Esophagus muscularis mucosa (tissue), 4 donors: Measurements from ENCODE around the gene MCUB. TPM values are rescaled to one million over a fixed set of nuclear protein-coding genes. Genes with fewer than 3 reads are reported as not detected.

Experiments used
- DNase-seq: peaks from one replicate; pipeline ENCODE4 v3.0.0-alpha.2; 2017; ENCODE audit errors: extremely low spot score
- H3K27ac ChIP-seq, 4 donors: fragments of 200-600 bp; sonication (generic); replicated peaks in 1 of 4; 1 replicate in 3 of 4; 2 replicates in 1 of 4; pipeline ENCODE4 v1.5.1; 2016 to 2019; ENCODE audit warnings: mild to moderate bottlenecking in 1 of 4
- H3K27me3 ChIP-seq, 4 donors: fragments of 200-600 bp; sonication (generic); one replicate each; pipeline versions ENCODE4 v1.5.1 to v1.6.0; 2016 to 2019
- H3K36me3 ChIP-seq, 4 donors: fragments of 200-600 bp; sonication (generic); one replicate each; pipeline ENCODE4 v1.5.1; 2016 to 2019
- H3K4me1 ChIP-seq, 4 donors: fragments of 200-600 bp; sonication (generic); one replicate each; pipeline ENCODE4 v1.5.1; 2016 to 2019
- H3K4me3 ChIP-seq, 4 donors: fragments of 200-600 bp; sonication (generic); 1 replicate in 2 of 4; 2 replicates in 2 of 4; pipeline ENCODE4 v1.5.1; 2016 to 2019; ENCODE audit warnings: mild to moderate bottlenecking in 4 of 4, moderate library complexity in 1 of 4
- H3K9me3 ChIP-seq, 4 donors: fragments of 200-600 bp; sonication (generic); 1 replicate in 3 of 4; 2 replicates in 1 of 4; pipeline ENCODE4 v1.5.1; 2016 to 2019
- CTCF ChIP-seq, 3 experiments: fragments of 200-600 bp in 2 of 3; fragments of 450-650 bp in 1 of 3; sonication (generic) in 2 of 3; IDR thresholded peaks; one replicate each; pipeline ENCODE4 v1.5.1; 2017 to 2019; ENCODE audit warnings: antibody characterized with exemption in 3 of 3, mild to moderate bottlenecking in 2 of 3, moderate library complexity in 1 of 3
- EP300 ChIP-seq: sonication (generic); formaldehyde crosslinking; IDR thresholded peaks from one replicate; pipeline ENCODE4 v1.6.1; 2017; ENCODE audit warnings: antibody characterized with exemption
- POLR2A ChIP-seq: fragments of 450-650 bp; IDR thresholded peaks from one replicate; pipeline ENCODE4 v1.6.1; 2017; ENCODE audit warnings: antibody characterized with exemption, moderate library complexity, mild to moderate bottlenecking, low read depth
- POLR2AphosphoS5 ChIP-seq, 2 donors: sonication (generic); formaldehyde crosslinking; IDR thresholded peaks; one replicate each; pipeline ENCODE4 v1.6.1; 2017; ENCODE audit warnings: antibody characterized with exemption in 2 of 2
- whole genome bisulfite sequencing: methylation state at CpG from one replicate; pipeline ENCODE4 v1.1.5; 2018; 5-methylcytosine and 5-hydroxymethylcytosine counted together
- intact Hi-C: fragments of 100-400 bp; cut with DNase I; formaldehyde crosslinking; loops from one replicate; pipeline ENCODE4 v1.15.1; 2023
- total RNA-seq, 4 donors: library from RNA; depleted of rRNA; stranded (reverse); fragments of >200 nt; gene quantifications; one replicate each; pipeline versions ENCODE4 v1.1.0 to v1.2.1, GENCODE V29; 2016

MCUB gene
- total RNA-seq, 4 donors from 2014 or later: 7.9 to 25.6 (median 15.1) TPM

GRCh38 chr4:109609431-109609830 is 49.4 kb downstream of the MCUB start:
- H3K4me3 ChIP-seq: no peak overlapping the region
- intact Hi-C loops: no loop called here
- no peaks in the 10 kb centered on the region for H3K36me3 ChIP-seq
- 75% methylated on average over 2 of the region's 2 CpGs for WGBS
- H3K4me1 ChIP-seq: no peaks in the 10 kb centered on the region
- TF ChIP-seq POLR2A: no peak
- TF ChIP-seq CTCF (IDR thresholded peaks at IDR 0.05): no peak
- no peaks in the 10 kb centered on the region for H3K27me3 ChIP-seq
- no peak for DNase-seq
- H3K9me3 ChIP-seq: peaks cover 0 to 14% (median 0%) of the 10 kb centered on the region in 4 donors
- no peak overlapping the region for H3K27ac ChIP-seq

GRCh38 chr4:109610489-109610888 is 50.4 kb downstream of the MCUB start:
- 97% methylated on average over 5 of the region's 5 CpGs for WGBS
- H3K9me3 ChIP-seq: peaks cover 0 to 14% (median 0%) of the 10 kb centered on the region in 4 donors
- no peak for TF ChIP-seq EP300
- TF ChIP-seq POLR2A: no peak
- TF ChIP-seq CTCF (IDR thresholded peaks at IDR 0.05): no peak
- no peak for TF ChIP-seq POLR2AphosphoS5 (IDR thresholded peaks at IDR 0.05)

GRCh38 chr4:109611045-109611646 is 51.1 kb downstream of the MCUB start:
- no peaks in the 10 kb centered on the region for H3K27me3 ChIP-seq
- H3K4me1 ChIP-seq: no peaks in the 10 kb centered on the region
- intact Hi-C loops: no loop called here
- H3K36me3 ChIP-seq: no peaks in the 10 kb centered on the region
- no peak for DNase-seq
- H3K9me3 ChIP-seq: peaks cover 0 to 14% (median 0%) of the 10 kb centered on the region in 4 donors
- TF ChIP-seq POLR2AphosphoS5 (IDR thresholded peaks at IDR 0.05) (no peak), CTCF (IDR thresholded peaks at IDR 0.05) (no peak), POLR2A (no peak), EP300 (no peak)
- no peak overlapping the region for H3K27ac ChIP-seq
- H3K4me3 ChIP-seq: no peak overlapping the region

More at GRCh38 chr4:109610489-109610888, 50.4 kb downstream of the MCUB start:
- no peak overlapping the region for H3K27ac ChIP-seq
- intact Hi-C loops: no loop called here
- DNase-seq: no peak
- H3K27me3 ChIP-seq: no peaks in the 10 kb centered on the region
- H3K36me3 ChIP-seq: no peaks in the 10 kb centered on the region
- no peaks in the 10 kb centered on the region for H3K4me1 ChIP-seq
- H3K4me3 ChIP-seq: no peak overlapping the region

GRCh38 chr4:109614015-109614414 is 54.0 kb downstream of the MCUB start:
- 100% methylated on average over 1 of the region's 1 CpG for WGBS
- no peaks in the 10 kb centered on the region for H3K36me3 ChIP-seq
- intact Hi-C loops: no loop called here
- no peak for DNase-seq
- H3K4me3 ChIP-seq: no peak overlapping the region
- H3K27me3 ChIP-seq: no peaks in the 10 kb centered on the region
- H3K9me3 ChIP-seq: peaks cover 0 to 3% (median 0%) of the 10 kb centered on the region in 4 donors
- TF ChIP-seq POLR2AphosphoS5 (IDR thresholded peaks at IDR 0.05): no peak
- TF ChIP-seq CTCF (IDR thresholded peaks at IDR 0.05): no peak
- no peak for TF ChIP-seq POLR2A
- no peak for TF ChIP-seq EP300
- H3K27ac ChIP-seq: no peak overlapping the region
- H3K4me1 ChIP-seq: no peaks in the 10 kb centered on the region

GRCh38 chr4:109614466-109614865 is 54.4 kb downstream of the MCUB start:
- Histone ChIP-seq H3K4me3 (no peak overlapping the region), H3K36me3 (no peaks in the 10 kb centered on the region), H3K4me1 (no peaks in the 10 kb centered on the region), H3K27ac (no peak overlapping the region), H3K9me3 (peaks cover 0 to 3% (median 0%) of the 10 kb centered on the region in 4 donors), H3K27me3 (no peaks in the 10 kb centered on the region)
- TF ChIP-seq POLR2A (no peak), CTCF (IDR thresholded peaks at IDR 0.05) (no peak), POLR2AphosphoS5 (IDR thresholded peaks at IDR 0.05) (no peak), EP300 (no peak)
- 87% methylated on average over 5 of the region's 5 CpGs for WGBS
- intact Hi-C loops: no loop called here
- DNase-seq: no peak
